ENCODE data around the gene IGLON5.

The IGLON5 gene

DNA sequence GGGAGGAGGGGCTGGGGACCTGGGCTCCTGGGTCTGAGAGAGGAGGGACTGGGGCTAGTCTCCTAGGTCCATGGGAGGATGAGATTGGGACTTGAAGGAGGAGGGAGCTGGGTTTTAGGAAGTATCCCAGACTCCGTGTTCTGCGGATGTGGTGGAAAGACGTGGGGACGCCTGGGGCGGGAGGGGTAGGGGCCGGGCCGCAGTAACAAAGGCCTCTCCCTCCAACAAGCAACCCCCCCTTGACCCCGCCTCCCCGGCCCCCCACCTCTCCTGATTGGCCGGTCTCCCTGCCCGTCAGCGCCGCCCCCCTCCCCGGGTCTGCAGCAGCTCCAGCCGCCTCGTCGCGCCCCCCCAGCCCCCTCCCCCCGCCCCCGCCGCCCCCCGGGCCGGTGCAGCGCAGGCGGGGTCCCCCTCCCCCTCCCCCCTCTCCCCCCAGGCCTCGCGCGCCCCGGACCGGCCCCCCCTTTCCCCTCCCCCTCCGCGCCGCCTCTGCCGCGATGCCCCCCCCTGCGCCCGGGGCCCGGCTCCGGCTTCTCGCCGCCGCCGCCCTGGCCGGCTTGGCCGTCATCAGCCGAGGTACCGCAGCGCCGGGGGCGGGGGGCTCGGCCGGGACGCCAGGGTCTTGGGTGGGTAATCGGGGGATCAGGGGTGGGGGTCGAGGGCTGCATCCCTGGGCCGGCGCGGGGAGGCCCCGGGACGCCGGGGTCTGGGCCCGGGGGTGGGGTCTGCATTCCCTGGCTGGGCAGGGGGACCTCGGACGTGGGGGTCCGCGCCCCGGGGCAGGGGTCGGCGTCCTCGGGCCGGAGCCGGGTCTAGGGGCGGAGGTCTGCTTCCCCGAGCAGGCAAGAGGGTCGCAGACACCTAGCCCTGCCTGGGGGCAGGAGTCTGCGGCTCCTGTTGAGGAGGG is at the start of gene IGLON5:
Gene IGLON5 (plus strand): TSS at position 294 of the 907 bp plus-strand sequence. CDS start 204 bp downstream, at position 498.
- DNase-seq, result no peak

DNA sequence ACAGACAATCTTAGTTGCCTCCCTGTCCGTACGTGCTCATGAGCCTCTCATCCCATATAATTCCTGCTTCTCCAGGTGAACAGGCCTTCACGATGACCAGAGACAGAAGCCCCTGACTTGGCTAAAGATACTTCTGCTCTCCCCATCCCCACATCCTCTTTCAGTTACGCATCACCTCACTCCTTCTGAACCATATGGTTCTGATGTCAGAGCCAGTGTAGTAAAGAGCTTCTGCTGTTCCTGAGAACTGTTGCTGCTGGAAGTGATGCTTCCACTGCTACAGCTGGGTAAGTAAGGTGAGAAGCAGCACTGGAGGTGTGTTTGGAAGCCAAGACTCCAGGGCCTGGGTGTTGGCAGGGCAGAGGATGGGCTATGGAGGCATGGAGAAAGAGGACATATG is 47.6 kb upstream of the IGLON5 start:
- DNase-seq, result no peak

DNA sequence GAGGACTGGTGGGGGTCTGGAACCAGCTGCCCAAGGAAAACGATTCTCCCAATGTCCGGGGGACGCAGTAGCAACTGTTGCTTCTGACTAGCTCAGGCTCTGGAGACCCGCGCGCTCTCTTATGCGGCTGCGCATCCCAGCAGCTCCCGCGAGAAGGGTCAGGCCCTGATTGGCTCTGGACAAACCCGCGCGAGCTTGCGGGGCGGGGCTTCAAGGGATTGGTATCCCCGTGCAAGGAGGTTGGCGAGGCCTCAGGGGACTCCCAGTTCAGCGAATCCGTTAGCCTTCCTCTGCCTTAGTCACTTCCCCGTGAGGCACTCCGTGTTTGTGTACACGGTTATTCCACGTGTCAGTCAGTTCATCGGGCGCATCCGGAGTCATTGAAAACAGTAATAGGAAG is 40.4 kb upstream of the IGLON5 start:
- no peak for DNase-seq

DNA sequence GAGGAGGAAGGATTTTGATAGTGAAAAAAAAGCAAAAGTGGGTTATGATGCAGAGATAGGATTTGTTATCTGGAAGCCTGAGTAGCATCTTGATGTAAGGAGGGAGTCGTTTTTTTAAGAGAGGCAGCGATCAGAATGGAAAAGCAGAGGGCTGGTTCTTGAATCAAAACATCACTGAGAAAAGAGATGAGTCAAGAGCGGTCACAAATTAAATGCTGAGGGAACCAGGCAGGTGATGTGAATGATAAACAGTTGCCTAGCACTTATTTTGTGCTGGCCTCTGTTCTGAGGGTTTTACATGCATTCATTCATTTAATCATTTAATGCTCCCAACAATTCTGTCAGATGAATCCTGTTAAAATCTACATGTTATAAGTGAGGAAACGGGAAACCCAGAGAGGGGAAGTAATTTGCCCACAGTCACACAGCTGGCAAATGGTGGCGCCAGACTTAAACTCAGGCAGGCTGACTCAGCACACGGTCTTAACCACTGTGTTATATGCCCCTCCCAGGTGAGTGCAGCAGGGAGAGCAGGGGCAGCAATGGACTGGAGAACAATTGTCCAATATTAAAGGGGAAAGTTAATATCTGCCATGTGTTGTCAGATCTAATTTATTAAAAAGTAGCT is 39.1 kb upstream of the IGLON5 start:
- DNase-seq, result no peak

DNA sequence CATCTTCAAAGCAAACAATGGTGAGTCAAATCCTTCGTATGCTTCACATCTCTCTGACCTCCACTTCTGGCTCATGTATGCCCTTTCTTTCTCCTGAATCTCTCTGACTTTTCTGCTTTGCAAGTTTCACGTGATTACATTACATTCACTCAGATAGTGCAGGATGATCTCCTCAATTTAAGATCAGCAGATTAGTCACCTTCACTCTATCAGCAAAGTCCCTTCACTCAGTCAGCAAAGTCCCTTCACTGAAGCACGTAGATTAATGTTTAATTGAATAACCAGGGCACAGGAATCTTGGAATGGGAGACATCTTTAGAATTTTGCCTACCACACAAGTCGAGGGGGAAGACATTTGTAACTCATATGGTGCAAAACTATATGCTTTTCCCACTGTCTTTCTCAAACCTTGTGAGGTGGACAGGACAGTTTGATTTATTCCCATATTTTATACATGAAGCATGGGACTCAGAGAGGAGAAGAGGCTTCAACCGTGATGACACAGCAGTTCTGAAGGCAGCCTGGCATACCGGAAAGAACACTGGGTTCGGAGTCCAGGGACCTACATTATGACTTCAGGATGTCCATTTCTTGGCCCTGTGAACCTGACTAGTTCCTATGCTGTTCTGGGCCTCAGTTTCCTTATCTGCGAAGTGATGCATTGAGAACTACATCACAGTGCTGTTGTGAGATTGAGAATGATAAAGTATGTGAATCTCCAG is 37.2 kb upstream of the IGLON5 start:
- DNase-seq, result no peak

DNA sequence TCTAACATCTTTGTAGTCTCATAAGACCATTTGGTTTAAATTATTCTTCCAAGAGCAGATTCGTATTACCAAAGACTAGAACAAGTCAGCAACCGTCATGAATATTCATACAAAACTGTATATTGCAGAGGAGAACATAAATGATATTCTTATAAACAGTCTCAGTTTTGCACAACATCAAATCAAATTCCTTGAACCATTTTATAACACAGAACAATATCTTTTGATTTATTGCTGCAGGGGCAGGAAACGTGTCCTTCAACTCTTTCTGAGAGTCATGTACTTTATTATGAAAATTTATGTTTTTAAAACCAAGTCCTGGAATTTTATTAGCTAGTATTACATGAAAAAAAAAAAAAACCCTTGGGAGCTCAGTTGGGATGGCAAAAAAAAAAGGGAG is 34.3 kb upstream of the IGLON5 start:
- DNase-seq, result no peak

DNA sequence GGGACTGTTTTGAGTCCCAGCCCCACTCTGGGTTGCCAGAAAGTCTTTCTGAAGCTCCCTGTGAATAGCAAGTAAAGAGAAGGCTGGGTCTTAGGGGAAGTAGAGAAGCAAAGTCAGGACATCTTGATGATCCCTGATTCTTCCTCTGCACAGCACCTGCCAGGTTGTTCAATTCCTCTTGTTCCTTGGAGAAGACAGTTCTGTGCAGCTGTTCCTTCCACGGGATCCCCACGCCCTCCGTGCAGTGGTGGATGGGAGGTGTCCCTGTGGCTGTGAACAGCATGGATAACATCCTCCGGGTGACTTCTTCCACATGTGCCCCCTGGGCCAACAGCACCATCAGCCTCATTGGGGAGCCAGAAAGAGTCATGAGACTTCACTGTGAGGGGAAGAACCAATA is 29.1 kb upstream of the IGLON5 start:
- no peak for DNase-seq

DNA sequence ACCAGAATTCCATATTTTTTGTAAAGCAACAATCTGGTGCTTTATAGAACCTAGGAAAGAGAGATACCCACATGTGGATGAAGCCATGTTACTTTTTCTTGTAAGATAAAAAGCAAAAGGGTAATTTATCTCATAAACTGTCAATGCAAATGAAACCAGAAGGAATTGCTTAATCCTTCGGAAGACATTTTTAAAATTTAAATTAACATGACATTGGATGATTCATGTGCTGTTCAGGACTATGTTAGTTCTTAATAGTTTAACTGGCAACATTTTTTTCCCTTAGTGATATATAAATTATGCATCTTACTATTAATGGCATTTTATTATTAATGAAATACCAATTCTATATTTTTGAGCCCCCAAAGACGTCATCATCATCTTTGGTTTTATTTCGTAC is 25.8 kb upstream of the IGLON5 start:
- no peak for DNase-seq

DNA sequence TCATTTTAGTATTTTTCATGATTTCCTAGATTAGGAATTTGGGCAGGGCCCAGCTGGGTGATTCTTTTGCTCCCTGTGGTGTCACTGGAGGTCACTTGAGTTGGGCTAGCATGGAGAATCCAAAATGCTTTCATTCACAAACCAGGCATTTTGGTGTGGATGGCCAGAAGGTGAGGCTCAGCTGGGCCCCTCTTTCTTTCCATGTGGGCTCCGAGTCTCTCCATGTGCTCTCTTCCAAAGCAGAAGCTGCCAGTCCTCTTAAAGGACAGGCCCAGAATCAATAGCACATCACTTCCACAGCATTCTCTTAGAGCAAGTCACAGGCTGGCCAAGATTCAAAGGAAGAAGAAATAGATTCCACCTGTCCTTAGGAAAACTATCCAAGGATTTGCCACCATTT is 21.8 kb upstream of the IGLON5 start:
- no peak for DNase-seq

DNA sequence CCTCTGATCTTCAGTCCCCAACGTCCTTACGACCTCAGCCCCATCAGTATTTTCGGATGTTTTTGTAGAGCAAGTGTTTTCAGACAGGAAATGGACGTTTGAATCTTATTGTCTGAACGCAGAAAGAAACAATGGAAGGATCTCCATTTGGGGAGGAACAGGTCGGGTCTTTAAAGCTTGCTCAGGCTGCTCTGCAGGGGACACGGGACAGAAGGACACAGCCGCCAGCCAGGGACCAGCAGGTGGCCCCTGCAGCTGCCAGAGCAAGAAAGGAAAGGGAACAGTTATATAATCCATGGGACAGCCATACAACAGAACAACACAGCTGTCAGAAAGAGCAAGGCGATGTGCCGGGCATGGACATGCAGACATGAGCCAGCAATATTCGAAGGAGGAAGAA is 18.5 kb upstream of the IGLON5 start:
- DNase-seq, result no peak

DNA sequence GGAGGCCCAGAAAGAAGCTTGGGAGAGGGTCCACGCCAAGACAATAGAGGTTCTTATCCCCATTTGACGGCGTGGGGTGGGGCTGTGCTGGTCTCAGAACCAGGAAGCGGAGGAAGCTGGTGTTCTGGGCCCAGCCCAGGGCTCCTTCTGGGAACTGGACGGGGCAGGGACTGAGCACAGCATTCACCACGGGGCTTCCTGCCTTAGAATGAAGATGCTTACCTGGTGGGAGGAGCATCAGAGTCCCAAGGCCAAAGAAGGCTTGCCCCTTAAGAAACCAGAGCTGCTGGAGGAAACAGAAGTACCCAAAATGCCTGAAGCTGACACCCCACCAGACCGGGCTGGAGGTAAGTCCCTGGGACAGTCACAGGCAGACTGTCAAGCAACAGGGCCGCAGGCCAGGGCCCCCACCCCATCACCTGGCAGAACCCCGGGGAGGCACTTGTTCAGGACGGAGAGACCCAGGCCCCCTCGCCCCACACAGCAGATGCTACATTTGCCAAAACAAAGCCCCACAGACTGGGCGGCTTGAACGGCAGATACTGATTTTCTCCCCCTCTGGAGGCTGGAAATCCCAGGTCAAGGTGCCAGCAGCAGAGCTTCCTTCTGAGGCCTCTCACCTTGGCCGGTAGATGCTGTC is 17.8 kb upstream of the IGLON5 start:
- DNase-seq, result no peak

DNA sequence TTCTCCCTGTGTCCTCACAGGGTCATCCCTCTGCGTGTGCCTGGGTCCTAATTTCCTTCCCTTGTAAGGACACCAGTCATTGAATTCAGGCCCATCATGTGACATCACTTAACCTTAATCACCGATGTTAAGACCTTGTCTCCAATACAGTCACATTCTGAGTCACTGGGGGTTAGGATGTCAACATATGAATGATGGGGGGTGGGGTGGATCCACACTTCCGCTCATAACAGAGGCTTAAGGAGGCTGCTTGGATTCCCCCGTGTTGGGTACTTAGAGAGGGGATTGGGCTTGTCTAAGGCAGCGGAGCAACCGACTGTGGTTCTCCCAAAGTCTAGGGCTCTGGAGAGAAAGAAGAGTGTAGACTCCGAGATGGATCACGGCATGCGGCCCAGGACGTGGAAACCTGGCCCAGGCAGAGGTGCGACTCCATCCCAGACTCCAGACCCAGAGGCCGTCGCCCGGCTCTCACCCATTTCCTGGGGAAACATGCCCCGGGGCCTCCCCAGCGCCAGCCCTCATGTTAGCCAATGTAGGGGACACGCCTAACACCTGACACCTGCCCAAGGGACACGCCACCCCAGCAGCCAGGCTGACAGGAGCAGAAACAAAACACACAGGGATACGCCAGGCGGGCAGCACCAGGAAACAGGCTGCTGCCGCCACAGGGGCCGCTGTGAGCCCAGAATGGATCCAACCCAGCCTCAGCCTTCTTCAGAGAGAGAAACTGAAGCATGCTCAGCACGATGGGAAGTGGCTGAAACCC is 17.1 kb upstream of the IGLON5 start:
- DNase-seq, result no peak

DNA sequence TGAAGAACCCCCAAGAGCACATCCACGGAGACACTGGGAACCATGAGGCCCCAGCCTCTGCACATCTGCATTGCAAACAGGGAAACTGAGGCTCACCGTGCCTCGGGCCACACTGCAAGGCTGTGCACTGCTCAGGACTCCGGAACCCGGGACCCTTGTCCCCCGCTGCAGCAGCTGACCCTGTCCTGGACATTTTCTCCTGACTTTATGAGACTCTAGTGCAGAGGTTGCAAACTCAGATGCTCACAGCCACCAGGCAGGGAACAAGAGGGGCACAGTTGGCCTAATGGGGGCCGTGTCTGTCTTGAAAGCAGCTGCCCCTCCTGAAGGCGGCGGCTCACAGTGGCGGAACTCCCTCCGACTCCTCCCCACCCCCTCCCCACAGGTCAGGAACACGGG is 16.5 kb upstream of the IGLON5 start:
- DNase-seq, result no peak

DNA sequence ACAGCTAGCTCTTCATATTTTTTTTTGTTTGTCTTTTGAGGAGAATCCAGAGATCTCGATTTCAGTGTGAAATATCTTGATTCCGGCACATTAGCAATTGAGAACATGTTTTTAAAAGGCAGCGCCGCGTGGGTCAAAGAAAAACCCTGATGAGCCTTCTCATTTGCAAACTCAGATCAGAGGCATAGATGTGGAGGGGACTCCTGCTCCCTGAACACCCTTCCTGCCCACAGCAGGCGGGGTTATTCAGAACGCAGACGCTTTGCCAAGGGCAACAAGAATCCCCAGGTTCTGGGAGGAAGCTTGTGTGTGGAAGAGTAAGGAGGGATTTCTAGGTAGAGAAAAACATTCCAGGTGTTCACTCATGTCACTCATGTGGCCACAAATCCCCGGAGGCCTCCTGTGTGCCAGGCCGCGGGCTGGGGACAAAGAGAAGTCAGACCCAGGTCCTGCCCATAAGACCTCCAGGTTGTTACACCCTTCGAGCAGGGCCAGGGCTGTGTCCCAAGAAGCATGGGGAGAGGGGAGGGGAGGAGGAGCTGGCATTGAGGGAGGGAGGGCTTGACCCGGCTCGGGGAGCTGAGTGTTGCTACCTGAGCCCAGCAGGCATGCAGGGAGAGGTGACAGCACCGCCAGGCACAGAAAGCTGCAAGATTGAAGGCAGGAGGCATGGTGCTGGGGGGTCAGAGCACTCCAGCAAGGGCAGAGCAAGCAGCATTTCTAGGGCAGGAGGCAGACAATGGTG is 15.9 kb upstream of the IGLON5 start:
- DNase-seq, result no peak

DNA sequence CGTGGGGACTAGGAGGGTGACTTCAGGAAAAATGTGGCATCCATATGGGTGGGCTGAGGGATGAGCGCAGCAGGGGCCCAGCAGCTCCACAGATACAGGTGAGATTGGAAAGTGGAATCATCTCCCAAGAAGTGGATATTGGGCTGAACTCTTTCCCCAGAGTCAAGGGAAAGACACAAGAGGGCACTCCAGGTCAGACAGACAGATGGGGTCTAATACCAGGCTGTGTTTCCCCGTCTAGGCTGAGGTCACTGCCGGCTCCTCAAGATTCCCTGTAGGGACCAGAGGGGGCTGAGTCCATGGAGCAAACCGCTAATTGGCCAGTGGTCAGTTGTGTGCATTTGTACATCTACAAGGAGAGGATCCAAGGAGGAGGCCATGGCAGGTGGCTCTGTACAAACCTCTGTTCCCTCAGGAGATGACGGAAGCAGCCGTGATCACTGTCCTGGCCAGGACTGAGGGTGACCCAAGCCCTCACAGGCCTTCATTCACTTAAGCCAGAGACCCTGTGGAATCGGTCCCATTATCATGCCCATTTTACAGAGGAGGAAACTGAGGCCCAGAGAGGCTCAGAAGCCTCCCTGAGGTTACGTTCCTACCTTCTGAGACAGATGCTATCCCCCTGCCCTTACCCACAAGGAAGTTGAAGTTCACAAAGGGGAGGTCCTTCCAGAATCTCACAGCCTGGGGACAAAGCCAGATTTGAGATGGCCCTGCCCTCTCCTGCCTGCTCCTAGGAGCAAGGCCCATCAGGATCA is 14.9 kb upstream of the IGLON5 start:
- no peak for DNase-seq

DNA sequence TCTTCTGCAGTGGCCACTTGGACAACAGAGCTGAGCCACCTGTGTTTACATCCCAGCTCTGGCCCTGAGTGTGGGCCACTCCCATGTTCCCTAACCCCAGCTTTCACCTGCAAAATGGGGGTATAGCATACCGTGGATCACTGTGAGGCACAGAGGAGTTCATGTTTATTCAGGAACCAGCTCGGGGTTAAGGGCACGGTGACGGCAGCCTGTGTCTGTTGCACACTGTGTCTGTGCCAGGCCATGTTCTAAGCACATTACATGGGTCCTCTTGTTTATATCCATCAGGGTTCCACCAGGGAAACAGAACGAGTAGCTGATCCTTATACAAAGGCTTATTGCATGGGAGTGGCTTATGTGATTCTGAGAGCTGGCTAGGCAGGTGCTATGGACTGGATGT is 14.0 kb upstream of the IGLON5 start:
- DNase-seq, result no peak

DNA sequence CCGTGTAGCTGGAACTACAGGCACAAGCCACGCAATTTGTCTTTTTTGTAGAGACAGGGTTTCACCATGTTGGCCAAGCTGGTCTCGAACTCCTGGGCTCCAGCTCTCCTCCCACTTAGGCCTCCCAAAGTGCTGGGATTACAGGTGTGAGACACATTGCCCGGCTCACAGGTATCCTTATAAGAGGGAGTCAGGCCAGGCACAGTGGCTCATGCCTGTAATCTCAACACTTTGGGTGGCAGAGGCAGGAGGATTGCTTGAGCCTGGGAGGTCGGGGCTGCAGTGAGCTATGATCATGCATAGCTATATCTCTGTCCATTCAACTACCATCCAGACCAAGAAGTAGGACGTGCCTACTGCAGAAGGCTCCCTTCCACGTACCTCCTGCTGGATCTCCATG is 10.2 kb upstream of the IGLON5 start:
- DNase-seq, result no peak

DNA sequence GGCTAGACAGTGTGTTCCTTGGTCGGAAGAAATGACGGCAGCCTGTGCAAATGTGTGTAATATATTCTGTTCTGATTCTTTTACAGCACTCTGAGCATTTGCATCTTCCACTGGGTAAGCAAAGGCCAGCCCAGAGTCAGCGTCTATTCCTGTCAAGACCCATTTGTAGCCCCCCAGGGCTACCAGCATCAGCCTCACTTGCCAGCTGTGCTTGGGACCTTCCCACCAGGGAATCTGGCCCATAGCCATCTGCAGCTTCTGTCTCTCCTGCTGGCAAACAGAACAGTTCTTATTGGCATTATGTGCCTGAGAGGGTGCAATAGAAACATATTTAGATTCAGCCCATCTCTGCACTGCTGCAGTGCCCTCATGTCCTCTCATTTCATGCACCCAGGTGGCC is 6.0 kb upstream of the IGLON5 start:
- DNase-seq, result no peak

DNA sequence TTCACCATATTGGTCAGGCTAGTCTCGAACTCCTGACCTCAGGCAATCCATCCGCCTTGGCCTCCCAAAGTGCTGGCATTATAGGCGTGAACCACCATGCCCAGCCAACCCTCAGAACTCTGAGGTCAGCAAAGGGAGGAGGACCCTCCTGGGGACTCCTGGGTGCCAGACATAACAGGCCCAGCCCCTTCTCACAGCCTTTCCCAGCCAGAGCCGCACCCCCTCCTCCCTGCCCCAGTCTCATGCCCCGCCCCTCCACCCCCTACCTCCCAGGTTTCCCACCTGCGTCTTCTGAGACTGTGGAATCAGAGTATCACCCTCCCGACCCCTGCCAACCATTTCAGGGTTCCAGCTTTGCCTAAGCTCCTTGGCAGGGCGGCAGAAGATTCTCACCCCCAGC is 5.2 kb downstream of the IGLON5 start:
- no peak for DNase-seq

DNA sequence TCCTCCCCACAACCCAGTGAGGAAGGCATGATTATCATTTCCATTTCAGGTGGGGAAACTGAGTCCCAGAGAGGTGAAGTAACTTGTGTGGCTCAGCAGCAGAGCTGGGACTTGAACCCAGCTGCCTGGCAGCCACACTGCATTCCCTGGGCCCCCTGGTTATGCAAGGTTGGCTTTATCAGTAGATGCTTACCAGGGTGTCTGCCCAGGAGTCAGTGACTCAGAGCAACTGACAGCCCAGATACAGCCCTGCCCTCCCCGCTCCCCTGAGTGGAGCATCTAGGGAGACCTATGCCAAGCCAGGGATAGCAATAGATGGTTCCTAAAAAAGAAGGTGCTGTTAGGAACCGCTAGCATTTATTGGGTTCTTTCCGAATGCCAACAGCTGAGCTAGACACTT is 5.9 kb downstream of the IGLON5 start:
- no peak for DNase-seq

DNA sequence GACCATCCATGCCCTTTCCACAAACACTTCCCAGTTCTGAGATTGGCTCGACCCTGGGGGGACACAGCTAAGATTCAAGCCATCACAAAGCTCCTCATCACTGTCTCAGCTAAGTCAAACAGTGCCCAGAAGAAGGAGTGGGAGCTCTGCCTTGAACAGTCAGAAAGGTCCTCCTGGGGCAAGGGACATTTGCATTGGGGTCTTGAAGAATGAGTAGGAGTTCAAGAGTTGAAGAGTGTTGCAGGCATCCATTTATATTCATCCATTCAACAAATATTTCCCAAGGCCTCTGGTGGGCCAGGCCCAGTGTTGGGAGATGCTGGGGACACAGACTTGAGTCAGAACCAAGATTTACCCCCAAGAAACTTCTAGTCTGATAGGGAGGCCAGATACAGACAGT is 6.5 kb downstream of the IGLON5 start:
- no peak for DNase-seq

All from NCI-H1694 treated with DMSO at 0.1 percent for 48 hours (cell line).